ENCODE data around the gene CAPG. TPM values are rescaled to one million over a fixed set of nuclear protein-coding genes. Genes with fewer than 3 reads are reported as not detected.

The CAPG gene
- total and polyA plus RNA-seq, 9 of the 15 experiments (the other 6 are each of a cell fraction or from before 2014, with no cell fraction given) = 10.6 to 90.4 (median 56.0) TPM

GRCh38 chr2:85418132-85419008, 8.2 kb upstream of the CAPG start, which contains the start of gene SH2D6 (continued):
- no peak for TF ChIP-seq MEF2A (IDR thresholded peaks at IDR 0.05; ENCODE audit: control insufficient read depth, low read depth, low read length)
- TF ChIP-seq ZNF274 (IDR thresholded peaks at IDR 0.05; ENCODE audit: borderline replicate concordance, low read depth, low read length) = no peak
- TF ChIP-seq HOMEZ (CRISPR knock-in tag; IDR thresholded peaks at IDR 0.05) = peak; percentile 8; the same call in 1 of the 2 replicates
- peak; percentile 50 for TF ChIP-seq BCOR (IDR thresholded peaks at IDR 0.05)
- no peak for TF ChIP-seq THRA (IDR thresholded peaks at IDR 0.05)
- TF ChIP-seq PHF21A (IDR thresholded peaks at IDR 0.05; ENCODE audit: borderline replicate concordance, low read depth) = no peak
- TF ChIP-seq XRCC4 (IDR thresholded peaks at IDR 0.05; ENCODE audit: extremely low read depth, insufficient read depth, insufficient read length) = no peak
- no peak for TF ChIP-seq ZNF444 (CRISPR knock-in tag; IDR thresholded peaks at IDR 0.05)
- TF ChIP-seq U2AF2 (optimal IDR thresholded peaks at IDR 0.05; ENCODE audit: low read depth, low read length) = no peak
- peak; percentile 59; the same call in 1 of the 2 replicates for TF ChIP-seq AFF4 (CRISPR knock-in tag; IDR thresholded peaks at IDR 0.05)
- TF ChIP-seq MNT (conservative IDR thresholded peaks at IDR 0.05) = peak; percentile 71 to 86
- no peak for TF ChIP-seq ZNF263 (CRISPR knock-in tag; IDR thresholded peaks at IDR 0.05; ENCODE audit: borderline replicate concordance)
- TF ChIP-seq POU5F1 (IDR thresholded peaks at IDR 0.05; ENCODE audit: borderline replicate concordance, low read depth, low read length, partially characterized antibody) = peak; percentile 3
- 0 out of 2 replicates have a peak, but pooled peaks have one; percentile 50 for TF ChIP-seq TRIM28 (IDR thresholded peaks at IDR 0.05)
- peak; percentile 73; the same call in 1 of the 2 replicates for TF ChIP-seq ZNF668 (CRISPR knock-in tag; IDR thresholded peaks at IDR 0.05)
- TF ChIP-seq NFE2L1 (tag; IDR thresholded peaks at IDR 0.05; ENCODE audit: borderline replicate concordance, low read depth) = no peak
- TF ChIP-seq POLR2AphosphoS2 (IDR thresholded peaks at IDR 0.05; ENCODE audit: low read length) = no peak
- TF ChIP-seq RBM22 (IDR thresholded peaks at IDR 0.05; ENCODE audit: low read depth, low read length, poor library complexity, severe bottlenecking) = peak; percentile 21
